Measurements from ENCODE around the gene CD200.

DNA sequence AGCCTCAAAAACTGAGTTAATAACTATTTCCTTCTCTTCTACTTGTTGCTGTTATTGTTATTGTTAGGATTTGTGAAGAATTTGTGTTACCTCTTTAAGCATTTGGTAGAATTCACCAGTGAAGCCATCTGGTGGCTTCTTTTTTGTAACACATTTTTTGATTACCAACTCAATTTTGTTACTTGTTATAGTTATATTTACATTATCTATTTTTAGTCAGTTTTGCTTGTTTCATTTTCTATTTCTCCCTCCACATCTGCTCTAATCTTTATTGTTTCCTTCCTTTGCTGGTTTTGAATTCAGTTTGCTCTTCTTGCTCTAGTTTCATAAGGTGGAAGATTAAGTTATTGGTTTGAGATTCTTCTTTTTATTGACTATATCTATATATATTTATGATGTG, 35.2 kb upstream of the CD200 start:
- TF ChIP-seq CTCF (IDR thresholded peaks at IDR 0.05) (no peak), ZFX (IDR thresholded peaks at IDR 0.05; ENCODE audit: borderline replicate concordance) (no peak)
